SK-N-SH (cell line): ENCODE data around the gene KIF6. TPM values are rescaled to one million over a fixed set of nuclear protein-coding genes. Genes with fewer than 3 reads are reported as not detected.

Experiments used
- CTCF ChIA-PET: fragments of 300-600, 350-600 bp; formaldehyde crosslinking; extraction: SDS; loops from one replicate; lab custom pipeline; 2021; lab: Yijun Ruan, JAX
- POLR2A ChIA-PET: fragments of 350-600 bp; sonication (Branson Sonifier 250); formaldehyde crosslinking; extraction: SDS; loops from one replicate; lab custom pipeline; 2020; ENCODE audit warnings: antibody characterized with exemption, inconsistent platforms; lab: Yijun Ruan, JAX
- DNase-seq: peaks from one replicate; pipeline ENCODE4 v3.0.0; 2012
- H2AFZ ChIP-seq: fragments of 200-600 bp; sonication (generic); 2 replicates; pipeline ENCODE4 v1.8.1; 2016; ENCODE audit warnings: antibody characterized with exemption, mild to moderate bottlenecking, low read depth
- H3F3A ChIP-seq: fragments of 200-600 bp; sonication (generic); replicated peaks from 2 replicates; pipeline ENCODE3; 2016; ENCODE audit warnings: antibody characterized with exemption, mild to moderate bottlenecking; ENCODE audit not compliant: insufficient read depth
- H3K27ac ChIP-seq, 2 experiments: fragments of 200-500 bp in 1 of 2; fragments of 200-600 bp in 1 of 2; sonication (Bioruptor generic) in 1 of 2; sonication (generic), shearing (Covaris generic) in 1 of 2; 2 replicates each; pipeline versions ENCODE4 v1.5.1 to v1.6.1; 2014 to 2016; ENCODE audit warnings: low read depth in 2 of 2, inconsistent platforms in 1 of 2, low read length in 1 of 2, mild to moderate bottlenecking in 1 of 2, mixed read lengths in 1 of 2
- H3K27me3 ChIP-seq: fragments of 200-600 bp; sonication (generic), shearing (Covaris generic); 2 replicates; pipeline ENCODE4 v1.6.1; 2016; ENCODE audit warnings: mixed run types; ENCODE audit not compliant: insufficient read depth
- H3K36me3 ChIP-seq, 2 experiments: fragments of 200-500 bp in 1 of 2; fragments of 200-600 bp in 1 of 2; sonication (Bioruptor generic) in 1 of 2; sonication (generic) in 1 of 2; replicated peaks in 1 of 2; 2 replicates each; pipeline versions ENCODE3 to v1.5.1; 2014 to 2016; ENCODE audit warnings: low read length in 1 of 2, mild to moderate bottlenecking in 1 of 2; ENCODE audit not compliant: insufficient read depth in 2 of 2, control insufficient read depth in 1 of 2
- H3K4me1 ChIP-seq, 2 experiments: fragments of 200-500 bp in 1 of 2; fragments of 200-600 bp in 1 of 2; sonication (Bioruptor generic) in 1 of 2; sonication (generic), shearing (Covaris generic) in 1 of 2; 2 replicates each; pipeline versions ENCODE4 v1.5.1 to v1.6.1; 2014 to 2016; ENCODE audit warnings: low read depth in 1 of 2, low read length in 1 of 2, mixed run types in 1 of 2; ENCODE audit not compliant: insufficient read depth in 2 of 2, control insufficient read depth in 1 of 2
- H3K4me2 ChIP-seq: fragments of 200-600 bp; sonication (generic), shearing (Covaris generic); 2 replicates; pipeline ENCODE4 v1.6.1; 2017; ENCODE audit warnings: mixed run types
- H3K4me3 ChIP-seq, 2 experiments: fragments of 200-500 bp in 1 of 2; fragments of 200-600 bp in 1 of 2; sonication (Bioruptor generic) in 1 of 2; sonication (generic), shearing (Covaris generic) in 1 of 2; 2 replicates each; pipeline versions ENCODE4 v1.5.1 to v1.8.1; 2014 to 2016; ENCODE audit warnings: low read depth in 2 of 2, inconsistent platforms in 1 of 2, low read length in 1 of 2, mild to moderate bottlenecking in 1 of 2, mixed read lengths in 1 of 2, moderate library complexity in 1 of 2
- H3K79me2 ChIP-seq: fragments of 200-600 bp; sonication (generic); 2 replicates; pipeline ENCODE4 v1.8.1; 2017; ENCODE audit warnings: mild to moderate bottlenecking; ENCODE audit not compliant: insufficient read depth
- H3K9ac ChIP-seq: fragments of 200-600 bp; sonication (generic); 2 replicates; pipeline ENCODE4 v1.6.1; 2017; ENCODE audit warnings: mixed run types
- H3K9me2 ChIP-seq: fragments of 200-600 bp; sonication (generic); 2 replicates; pipeline ENCODE4 v1.6.1; 2017; ENCODE audit warnings: mixed run types
- H3K9me3 ChIP-seq: fragments of 200-600 bp; sonication (generic); 2 replicates; pipeline ENCODE4 v1.6.1; 2017; ENCODE audit warnings: mixed run types, mild to moderate bottlenecking, moderate library complexity
- H4K20me1 ChIP-seq: fragments of 200-600 bp; sonication (generic); 2 replicates; pipeline ENCODE4 v1.6.1; 2017; ENCODE audit warnings: mild to moderate bottlenecking, mixed run types; ENCODE audit not compliant: insufficient read depth
- EP300 ChIP-seq, 2 experiments: IDR thresholded peaks; 2 replicates each; pipeline versions ENCODE4 v1.4.0 to v1.6.1; 2012; ENCODE audit warnings: borderline replicate concordance in 1 of 2, low read depth in 1 of 2, low read length in 1 of 2
- EZH2phosphoT487 ChIP-seq: fragments of 200-600 bp; sonication (generic); IDR thresholded peaks from 2 replicates; pipeline ENCODE4 v1.6.1; 2017; ENCODE audit warnings: low read depth, mixed run types, mild to moderate bottlenecking, antibody characterized with exemption, moderate library complexity, borderline replicate concordance
- GATA2 ChIP-seq: sonication (generic); formaldehyde crosslinking; IDR thresholded peaks from 2 replicates; pipeline ENCODE4 v1.5.0; 2020; ENCODE audit warnings: mild to moderate bottlenecking, missing genetic modification reagents
- IRF3 ChIP-seq: fragments of 150-350 bp; IDR thresholded peaks from 2 replicates; pipeline ENCODE4 v1.6.1; 2016; ENCODE audit warnings: mild to moderate bottlenecking, low read depth, low read length
- MEF2A ChIP-seq: IDR thresholded peaks from 2 replicates; pipeline ENCODE4 v1.4.0; 2012; ENCODE audit warnings: low read depth, borderline replicate concordance
- MXI1 ChIP-seq: IDR thresholded peaks from 2 replicates; pipeline ENCODE4 v1.6.1; 2012; ENCODE audit warnings: mild to moderate bottlenecking, low read depth, low read length, improper control_type of control experiment
- NFIC ChIP-seq: IDR thresholded peaks from 2 replicates; pipeline ENCODE4 v1.4.0; 2012; ENCODE audit warnings: borderline replicate concordance
- NRF1 ChIP-seq: IDR thresholded peaks from 2 replicates; pipeline ENCODE4 v1.6.1; 2012; ENCODE audit warnings: low read depth, mild to moderate bottlenecking, low read length
- PBX3 ChIP-seq: IDR thresholded peaks from 2 replicates; pipeline ENCODE4; 2012
- POLR2AphosphoS5 ChIP-seq: IDR thresholded peaks from 2 replicates; pipeline ENCODE4 v1.6.1; 2012; ENCODE audit warnings: low read depth, low read length
- RAD21 ChIP-seq: IDR thresholded peaks from 2 replicates; pipeline ENCODE4 v1.6.1; 2012; ENCODE audit warnings: mild to moderate bottlenecking, low read length
- SIN3A ChIP-seq: IDR thresholded peaks from 2 replicates; pipeline ENCODE4 v1.6.1; 2012; ENCODE audit warnings: low read depth, mild to moderate bottlenecking, low read length, moderate library complexity, borderline replicate concordance
- SMC3 ChIP-seq: IDR thresholded peaks from 2 replicates; pipeline ENCODE4 v1.6.1; 2012; ENCODE audit warnings: low read depth, low read length, improper control_type of control experiment
- TEAD4 ChIP-seq: IDR thresholded peaks from 2 replicates; pipeline ENCODE4 v1.4.0; 2012; ENCODE audit warnings: mild to moderate bottlenecking, borderline replicate concordance; ENCODE audit not compliant: insufficient read depth
- YY1 ChIP-seq: IDR thresholded peaks from 2 replicates; pipeline ENCODE4 v1.4.0; 2012; ENCODE audit warnings: low read depth, mild to moderate bottlenecking
- WGBS: methylation state at CpG from one replicate; pipeline ENCODE4 v1.1.6; 2017; ENCODE audit warnings: low lambda C conversion rate; 5-methylcytosine and 5-hydroxymethylcytosine counted together
- polyA plus RNA-seq, 3 experiments: library from polyadenylated mRNA; depleted of rRNA; stranded (reverse); fragments of >200 nt; gene quantifications; 2 replicates each; pipeline ENCODE4 v1.2.3, GENCODE V29; 2012

The KIF6 gene
- polyA plus RNA-seq, 1 of the 3 experiments (the other 2 are of a cell fraction) = 0.13 TPM

- no peak overlapping the region for H2AFZ ChIP-seq
- no peaks in the 10 kb centered on the region for H3K9me3 ChIP-seq
These were observed 389.2 kb downstream of the KIF6 start for GRCh38 chr6:39335780-39336545.

GRCh38 chr6:39333644-39334438 is 391.4 kb downstream of the KIF6 start:
- DNase-seq = no peak
- Histone ChIP-seq H3K4me1 (peaks cover 0 to 14% of the 10 kb centered on the region in 2 experiments; a peak in 1 of 4 replicates), H3K4me3 (no peak overlapping the region), H3K27ac (no peak overlapping the region), H3K9ac (no peak overlapping the region), H4K20me1 (no peaks in the 10 kb centered on the region), H3K36me3 (no peaks in the 10 kb centered on the region), H3K9me2 (no peaks in the 10 kb centered on the region), H3K9me3 (no peaks in the 10 kb centered on the region), H3K27me3 (no peaks in the 10 kb centered on the region), H3F3A (no peaks in the 10 kb centered on the region), H2AFZ (no peak overlapping the region), H3K79me2 (no peaks in the 10 kb centered on the region), H3K4me2 (no peak overlapping the region)
- TF ChIP-seq MXI1 (no peak), YY1 (no peak), MEF2A (no peak), SIN3A (no peak), TEAD4 (no peak)
- ChIA-PET POLR2A (no interaction called here), CTCF (interaction anchor here (2.0 kb wide), 1 partner anchor 14 kb away, joined by 8 read pairs; no protein-coding TSS in a partner anchor)
- 34% methylated on average over 7 of the region's 7 CpGs for WGBS

More at GRCh38 chr6:39335780-39336545, 389.2 kb downstream of the KIF6 start:
- Histone ChIP-seq H3K36me3 (no peaks in the 10 kb centered on the region), H3K4me3 (no peak overlapping the region), H4K20me1 (no peaks in the 10 kb centered on the region), H3K27ac (no peak overlapping the region), H3K27me3 (no peaks in the 10 kb centered on the region)
- no peak for DNase-seq
- WGBS = 24% methylated on average over 4 of the region's 5 CpGs
- no peak for TF ChIP-seq NRF1
- TF ChIP-seq, all 33 proteins: peak for 0
- Histone ChIP-seq H3K4me2 (no peak overlapping the region), H3K79me2 (no peaks in the 10 kb centered on the region), H3K9me2 (no peaks in the 10 kb centered on the region), H3K9ac (no peak overlapping the region), H3K4me1 (peaks cover 0 to 27% of the 10 kb centered on the region in 2 experiments; a peak in 1 of 4 replicates), H3F3A (no peaks in the 10 kb centered on the region)
- CTCF ChIA-PET = interaction anchor here (0.8 to 3.9 kb wide), 6 partner anchors 8 to 170 kb away, joined by 3 to 25 read pairs (median 3); no protein-coding TSS in a partner anchor
- POLR2A ChIA-PET = interaction anchor here (1.0 kb wide), 1 partner anchor 21 kb away, joined by 3 read pairs; no protein-coding TSS in a partner anchor

GRCh38 chr6:39330476-39330875 is 394.7 kb downstream of the KIF6 start:
- Histone ChIP-seq H3K79me2 (no peaks in the 10 kb centered on the region), H3F3A (no peaks in the 10 kb centered on the region), H3K9me3 (no peaks in the 10 kb centered on the region), H3K27me3 (no peaks in the 10 kb centered on the region), H3K27ac (no peak overlapping the region), H3K9ac (no peak overlapping the region), H4K20me1 (no peaks in the 10 kb centered on the region), H3K4me1 (peaks cover 0 to 25% of the 10 kb centered on the region in 2 experiments; a peak in 2 of 4 replicates), H3K4me3 (no peak overlapping the region), H3K4me2 (no peak overlapping the region), H3K36me3 (no peaks in the 10 kb centered on the region), H2AFZ (no peak overlapping the region), H3K9me2 (no peaks in the 10 kb centered on the region)
- no peak for DNase-seq
- 57% methylated on average over 3 of the region's 3 CpGs for WGBS
- POLR2A ChIA-PET = no interaction called here
- CTCF ChIA-PET = interaction anchor here (1.3 to 1.7 kb wide), 4 partner anchors 9 to 357 kb away, joined by 4 to 10 read pairs (median 6); no protein-coding TSS in a partner anchor
- TF ChIP-seq GATA2 (CRISPR knock-in tag) = no peak
- no peak for TF ChIP-seq PBX3
- TF ChIP-seq SMC3 = no peak
- no peak for TF ChIP-seq RAD21
- no peak for TF ChIP-seq NFIC
- no peak for TF ChIP-seq TEAD4
- TF ChIP-seq EP300 (IDR thresholded peaks at IDR 0.05; ENCODE audit: borderline replicate concordance in 1 of 2, low read depth in 1 of 2, low read length in 1 of 2) = no peak
- no peak for TF ChIP-seq IRF3
- TF ChIP-seq POLR2AphosphoS5 = no peak
- no peak for TF ChIP-seq EZH2phosphoT487
